ENCODE data around the gene PTPRB.

The PTPRB gene

DNA sequence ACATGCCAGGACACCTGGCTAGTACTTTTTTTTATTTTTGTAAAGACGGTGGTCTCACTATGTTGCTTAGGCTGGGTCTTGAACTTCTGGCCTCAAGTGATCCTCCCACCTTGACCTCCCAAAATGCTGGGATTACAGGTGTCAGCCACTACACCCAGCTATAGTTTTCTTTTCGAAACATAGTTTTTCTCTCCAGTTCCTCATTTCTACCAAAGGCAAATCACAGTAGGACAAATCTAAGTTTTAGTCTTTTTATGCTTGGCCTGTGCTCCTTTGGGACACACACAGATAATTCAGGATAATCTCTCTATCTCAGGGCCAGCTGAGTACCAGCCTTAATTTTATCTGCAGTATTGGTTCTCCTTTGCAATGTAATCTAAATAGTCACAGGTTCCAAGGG lies 170.5 kb downstream of the PTPRB start:
- TF ChIP-seq POLR2AphosphoS5 (IDR thresholded peaks at IDR 0.05; ENCODE audit: low read depth, low read length) (no peak), FOXP2 (optimal IDR thresholded peaks at IDR 0.05; ENCODE audit: borderline replicate concordance, extremely low read depth, extremely low read length, insufficient read depth) (no peak), TAF1 (IDR thresholded peaks at IDR 0.05; ENCODE audit: borderline replicate concordance, insufficient read depth, low read length) (no peak), SIN3A (IDR thresholded peaks at IDR 0.05; ENCODE audit: borderline replicate concordance, insufficient read depth, low read length) (no peak)
- TF ChIP-seq, protein P1, sequence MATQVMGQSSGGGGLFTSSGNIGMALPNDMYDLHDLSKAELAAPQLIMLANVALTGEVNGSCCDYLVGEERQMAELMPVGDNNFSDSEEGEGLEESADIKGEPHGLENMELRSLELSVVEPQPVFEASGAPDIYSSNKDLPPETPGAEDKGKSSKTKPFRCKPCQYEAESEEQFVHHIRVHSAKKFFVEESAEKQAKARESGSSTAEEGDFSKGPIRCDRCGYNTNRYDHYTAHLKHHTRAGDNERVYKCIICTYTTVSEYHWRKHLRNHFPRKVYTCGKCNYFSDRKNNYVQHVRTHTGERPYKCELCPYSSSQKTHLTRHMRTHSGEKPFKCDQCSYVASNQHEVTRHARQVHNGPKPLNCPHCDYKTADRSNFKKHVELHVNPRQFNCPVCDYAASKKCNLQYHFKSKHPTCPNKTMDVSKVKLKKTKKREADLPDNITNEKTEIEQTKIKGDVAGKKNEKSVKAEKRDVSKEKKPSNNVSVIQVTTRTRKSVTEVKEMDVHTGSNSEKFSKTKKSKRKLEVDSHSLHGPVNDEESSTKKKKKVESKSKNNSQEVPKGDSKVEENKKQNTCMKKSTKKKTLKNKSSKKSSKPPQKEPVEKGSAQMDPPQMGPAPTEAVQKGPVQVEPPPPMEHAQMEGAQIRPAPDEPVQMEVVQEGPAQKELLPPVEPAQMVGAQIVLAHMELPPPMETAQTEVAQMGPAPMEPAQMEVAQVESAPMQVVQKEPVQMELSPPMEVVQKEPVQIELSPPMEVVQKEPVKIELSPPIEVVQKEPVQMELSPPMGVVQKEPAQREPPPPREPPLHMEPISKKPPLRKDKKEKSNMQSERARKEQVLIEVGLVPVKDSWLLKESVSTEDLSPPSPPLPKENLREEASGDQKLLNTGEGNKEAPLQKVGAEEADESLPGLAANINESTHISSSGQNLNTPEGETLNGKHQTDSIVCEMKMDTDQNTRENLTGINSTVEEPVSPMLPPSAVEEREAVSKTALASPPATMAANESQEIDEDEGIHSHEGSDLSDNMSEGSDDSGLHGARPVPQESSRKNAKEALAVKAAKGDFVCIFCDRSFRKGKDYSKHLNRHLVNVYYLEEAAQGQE (IDR thresholded peaks at IDR 0.05; ENCODE audit: insufficient read depth in 1 of 2, low read depth in 2 of 2, low read length in 2 of 2), result no peak

All from PFSK-1 (cell line).